Activated CD4-positive, alpha-beta memory T cell treated with anti-CD3 and anti-CD28 coated beads, Interleukin-2, amount 10 ng/mL, durations not matched to agents 7 days and 5 days (primary cell): ENCODE measurements around the gene TLE5. TPM values are rescaled to one million over a fixed set of nuclear protein-coding genes. Genes with fewer than 3 reads are reported as not detected.
"Not testable (repeated sequence)": the region's sequence is repeated elsewhere in the genome, so short reads cannot be mapped to it uniquely, and the experiment has no call there.

Source experiments
- CTCF ChIA-PET: fragments of 350-600 bp; sonication (Branson Sonifier 250); formaldehyde crosslinking; loops from one replicate; lab custom pipeline; 2021; ENCODE audit warnings: antibody characterized with exemption, inconsistent platforms; lab: Charles Lee
- POLR2A ChIA-PET: fragments of 350-600 bp; sonication (Branson Sonifier 250); formaldehyde crosslinking; loops from one replicate; lab custom pipeline; 2021; ENCODE audit warnings: antibody characterized with exemption; lab: Charles Lee
- DNase-seq: peaks from one replicate; pipeline ENCODE4 v3.0.0-alpha.2; 2020
- H3K27ac Mint-ChIP-seq: one replicate; pipeline ENCODE4 v1.8.0; 2021; ENCODE audit warnings: mild to moderate bottlenecking, mixed read lengths
- H3K27me3 Mint-ChIP-seq: one replicate; pipeline ENCODE4 v1.8.0; 2021; ENCODE audit warnings: mixed read lengths
- H3K36me3 Mint-ChIP-seq: one replicate; pipeline ENCODE4 v1.8.0; 2021; ENCODE audit warnings: low read depth, mixed read lengths
- H3K4me1 Mint-ChIP-seq: one replicate; pipeline ENCODE4 v1.8.0; 2021; ENCODE audit warnings: mixed read lengths
- H3K4me3 Mint-ChIP-seq: one replicate; pipeline ENCODE4 v1.8.0; 2021; ENCODE audit warnings: mild to moderate bottlenecking, mixed read lengths
- H3K9me3 Mint-ChIP-seq: one replicate; pipeline ENCODE4 v1.8.0; 2021; ENCODE audit warnings: mixed read lengths
- total RNA-seq, 2 experiments: library from RNA; stranded (reverse); gene quantifications; one replicate each; pipeline ENCODE4 v1.2.3, GENCODE V29; 2021

TLE5 gene
- total RNA-seq, 2 experiments from 2014 or later = 712 to 724 TPM

DNA sequence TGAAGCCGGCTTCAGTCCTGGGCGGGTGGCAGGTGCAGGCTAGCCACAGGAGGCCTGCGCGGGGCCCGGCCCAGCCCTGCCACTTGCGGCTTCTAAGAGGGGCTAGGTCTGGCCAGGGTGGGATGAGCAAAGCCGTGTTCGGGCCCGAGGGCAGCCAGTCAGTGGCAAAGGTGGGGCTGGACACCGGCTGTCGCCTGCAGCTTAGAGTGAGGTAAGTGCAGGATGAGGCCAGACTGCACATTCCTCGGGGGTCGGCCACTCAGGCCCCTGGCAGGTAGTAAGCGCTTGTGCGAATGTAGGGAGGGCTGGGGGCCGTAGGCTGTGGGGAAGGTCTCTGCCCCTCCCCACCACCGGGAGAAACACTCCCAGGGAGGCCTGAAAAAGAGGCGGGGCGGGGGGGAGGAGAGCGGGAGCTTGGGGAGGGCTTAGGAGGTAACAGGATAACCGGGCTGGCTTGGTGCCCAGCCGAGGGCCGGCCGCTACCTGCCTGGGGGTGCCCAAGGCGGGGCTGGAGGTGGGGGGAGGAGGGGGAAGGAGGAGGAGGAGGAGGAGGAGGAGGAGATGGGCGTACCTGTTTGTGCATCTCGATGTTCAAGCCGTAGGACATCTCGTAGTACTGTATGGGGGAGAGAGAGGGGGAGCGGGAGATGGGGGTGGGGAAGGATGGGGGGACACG lies 6.4 kb downstream of the TLE5 start:
- ChIA-PET POLR2A (interaction anchor here (1.0 kb wide), 1 partner anchor 17 kb away, joined by 3 read pairs; no protein-coding TSS in a partner anchor), CTCF (interaction anchor here (0.6 kb wide), 1 partner anchor 48 kb away, joined by 3 read pairs; no protein-coding TSS in a partner anchor)
- H3K9me3 Mint-ChIP-seq = no peaks in the 10 kb centered on the region
- DNase-seq = no peak
- peaks cover 61% of the 10 kb centered on the region for H3K36me3 Mint-ChIP-seq
- no peak overlapping the region for H3K4me3 Mint-ChIP-seq
- no peaks in the 10 kb centered on the region for H3K27me3 Mint-ChIP-seq
- H3K27ac Mint-ChIP-seq = no peak overlapping the region
- peaks cover 35% of the 10 kb centered on the region for H3K4me1 Mint-ChIP-seq

DNA sequence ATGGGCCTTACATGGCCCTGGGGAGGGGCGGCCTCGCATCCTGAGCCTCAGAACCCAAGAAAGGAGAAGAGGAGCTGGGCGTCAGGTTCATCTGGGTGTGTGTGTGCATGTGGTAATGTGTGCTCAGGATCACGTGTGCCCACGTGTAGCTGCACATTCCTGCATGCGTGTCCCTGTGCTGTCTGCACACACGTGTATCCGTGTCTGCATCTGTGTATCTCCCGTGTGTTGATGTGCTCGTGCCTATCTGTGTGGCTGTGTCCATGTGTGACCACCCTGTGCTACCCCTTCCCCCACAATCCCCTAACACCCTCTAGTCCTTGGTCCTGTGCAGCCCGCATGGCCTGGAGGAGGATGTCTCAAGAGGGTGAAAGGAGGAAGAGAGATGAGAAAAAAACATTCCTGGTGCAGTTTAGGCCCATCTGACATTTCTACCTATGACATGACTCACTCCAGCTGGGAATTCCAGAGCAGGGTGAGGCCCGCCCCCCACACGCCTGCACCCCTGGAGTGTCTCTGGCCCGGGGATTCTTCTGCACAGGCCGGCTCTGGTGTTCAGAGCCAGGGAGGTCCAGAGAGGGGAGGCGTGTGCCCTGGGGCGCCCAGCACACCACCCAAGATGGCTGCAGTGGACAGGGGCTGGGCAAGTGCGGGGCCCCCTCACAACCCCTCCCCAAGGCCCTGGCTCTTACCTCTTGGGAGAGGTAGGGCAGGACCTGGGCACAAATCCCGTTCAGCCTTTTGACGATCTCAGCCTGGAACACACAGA lies 7.1 kb downstream of the TLE5 start:
- H3K4me1 Mint-ChIP-seq = peaks cover 30% of the 10 kb centered on the region
- no peak for DNase-seq
- CTCF ChIA-PET = interaction anchor here (0.6 kb wide), 1 partner anchor 48 kb away, joined by 3 read pairs; no protein-coding TSS in a partner anchor
- POLR2A ChIA-PET = interaction anchor here (1.0 to 3.9 kb wide), 5 partner anchors 12 to 33 kb away, joined by 3 to 25 read pairs (median 5); no protein-coding TSS in a partner anchor
- peaks cover 55% of the 10 kb centered on the region for H3K36me3 Mint-ChIP-seq
- H3K9me3 Mint-ChIP-seq = no peaks in the 10 kb centered on the region
- no peak overlapping the region for H3K4me3 Mint-ChIP-seq
- H3K27ac Mint-ChIP-seq = no peak overlapping the region
- H3K27me3 Mint-ChIP-seq = no peaks in the 10 kb centered on the region

DNA sequence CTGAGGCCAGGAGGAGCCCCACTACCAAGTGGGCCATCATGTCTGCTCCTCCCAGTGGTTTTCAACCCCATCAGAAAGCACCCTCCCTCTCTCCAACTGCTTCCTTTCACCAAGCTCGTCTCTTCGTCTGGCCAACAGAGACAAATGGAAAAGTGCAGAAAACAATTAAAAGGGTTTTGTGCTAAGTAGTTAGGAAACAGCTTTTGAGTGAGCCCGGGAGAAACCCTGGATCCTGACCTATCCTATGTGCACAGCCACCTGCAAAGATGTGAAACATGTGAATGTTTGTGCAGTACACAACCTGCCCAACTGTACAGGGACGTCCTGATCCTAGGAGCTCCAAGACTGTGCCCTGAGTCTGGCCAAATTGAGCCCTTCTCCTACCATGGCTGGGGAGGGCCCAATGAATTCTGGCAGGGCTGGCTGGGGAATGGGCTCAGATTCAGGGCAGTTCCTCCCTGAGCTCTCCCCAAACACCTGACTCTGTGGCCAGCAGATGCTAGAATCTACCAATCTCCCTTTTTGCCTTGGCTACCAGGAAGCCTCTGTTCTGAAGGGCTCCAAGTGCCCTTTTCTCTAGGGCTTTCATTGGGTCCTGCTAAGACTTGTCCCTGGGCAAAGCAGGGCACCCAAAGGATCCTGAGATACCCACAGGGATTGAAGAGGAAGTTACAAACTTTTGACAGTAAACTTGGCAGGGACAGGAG lies 7.9 kb downstream of the TLE5 start:
- Mint-ChIP-seq H3K9me3 (no peaks in the 10 kb centered on the region), H3K27ac (no peak overlapping the region), H3K4me1 (peaks cover 22% of the 10 kb centered on the region), H3K27me3 (no peaks in the 10 kb centered on the region), H3K4me3 (no peak overlapping the region), H3K36me3 (peaks cover 48% of the 10 kb centered on the region)
- ChIA-PET CTCF (no interaction called here), POLR2A (interaction anchor here (1.0 to 3.9 kb wide), 6 partner anchors 11 to 103 kb away, joined by 3 to 25 read pairs (median 4); no protein-coding TSS in a partner anchor)
- DNase-seq = no peak

DNA sequence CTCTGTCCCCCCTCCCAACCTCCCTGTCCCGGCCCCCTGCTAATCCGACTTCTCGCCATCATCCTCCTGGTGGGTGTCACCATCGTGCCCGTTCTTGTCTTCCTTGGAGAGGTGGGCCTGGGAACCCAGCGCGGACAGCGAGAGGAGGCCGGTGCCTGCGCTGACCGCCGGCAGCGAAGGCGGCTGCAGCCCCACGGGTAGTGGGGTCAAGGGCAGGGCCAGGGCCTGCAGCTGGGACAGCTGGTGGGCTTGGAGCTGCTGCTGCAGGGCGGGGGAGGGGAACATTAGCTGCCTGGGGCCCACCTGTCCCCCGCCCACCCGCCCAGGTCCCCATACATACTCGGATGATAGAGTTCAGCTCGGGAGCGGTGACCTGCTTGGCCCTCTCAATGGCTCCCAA lies 8.5 kb downstream of the TLE5 start:
- peaks cover 3% of the 10 kb centered on the region for H3K27me3 Mint-ChIP-seq
- CTCF ChIA-PET = interaction anchor here (1.5 to 1.9 kb wide), 2 partner anchors 18 to 22 kb away, joined by 4 to 9 read pairs; no protein-coding TSS in a partner anchor
- H3K4me1 Mint-ChIP-seq = peaks cover 23% of the 10 kb centered on the region
- DNase-seq = no peak
- H3K27ac Mint-ChIP-seq = no peak overlapping the region
- POLR2A ChIA-PET = interaction anchor here (1.0 to 3.9 kb wide), 6 partner anchors 9 to 103 kb away, joined by 3 to 25 read pairs (median 4); no protein-coding TSS in a partner anchor
- no peak overlapping the region for H3K4me3 Mint-ChIP-seq
- H3K9me3 Mint-ChIP-seq = no peaks in the 10 kb centered on the region
- H3K36me3 Mint-ChIP-seq = peaks cover 44% of the 10 kb centered on the region

DNA sequence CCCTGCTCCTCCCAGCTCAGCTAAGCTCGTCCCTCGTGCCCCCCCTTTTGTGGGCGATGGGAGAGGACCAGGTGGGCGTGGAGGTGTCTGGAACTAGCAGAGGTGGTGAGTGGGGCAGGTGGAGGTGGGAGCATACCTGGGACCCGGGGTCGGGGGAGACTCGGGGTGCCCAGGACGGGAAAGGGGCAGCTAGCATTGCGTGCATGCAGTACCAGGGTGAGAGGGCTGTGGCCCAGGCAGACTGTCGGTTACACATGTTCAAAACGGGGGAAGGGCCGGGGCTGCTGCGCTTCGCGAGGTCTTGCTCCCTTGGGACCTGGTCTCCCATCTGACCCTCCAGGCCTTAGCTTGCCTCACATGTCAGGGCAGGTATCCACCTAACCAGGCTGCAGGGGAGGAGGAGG lies 9.1 kb downstream of the TLE5 start:
- peaks cover 17% of the 10 kb centered on the region for H3K4me1 Mint-ChIP-seq
- H3K27ac Mint-ChIP-seq = no peak overlapping the region
- H3K36me3 Mint-ChIP-seq = peaks cover 38% of the 10 kb centered on the region
- no peak for DNase-seq
- H3K4me3 Mint-ChIP-seq = no peak overlapping the region
- CTCF ChIA-PET = interaction anchor here (0.7 to 1.9 kb wide), 5 partner anchors 17 to 111 kb away, joined by 3 to 9 read pairs (median 4); no protein-coding TSS in a partner anchor
- H3K27me3 Mint-ChIP-seq = peaks cover 3% of the 10 kb centered on the region
- H3K9me3 Mint-ChIP-seq = no peaks in the 10 kb centered on the region
- POLR2A ChIA-PET = interaction anchor here (0.7 to 3.9 kb wide), 6 partner anchors 8 to 22 kb away, joined by 3 to 25 read pairs (median 14); partner anchors contain the start of gene TLE5

DNA sequence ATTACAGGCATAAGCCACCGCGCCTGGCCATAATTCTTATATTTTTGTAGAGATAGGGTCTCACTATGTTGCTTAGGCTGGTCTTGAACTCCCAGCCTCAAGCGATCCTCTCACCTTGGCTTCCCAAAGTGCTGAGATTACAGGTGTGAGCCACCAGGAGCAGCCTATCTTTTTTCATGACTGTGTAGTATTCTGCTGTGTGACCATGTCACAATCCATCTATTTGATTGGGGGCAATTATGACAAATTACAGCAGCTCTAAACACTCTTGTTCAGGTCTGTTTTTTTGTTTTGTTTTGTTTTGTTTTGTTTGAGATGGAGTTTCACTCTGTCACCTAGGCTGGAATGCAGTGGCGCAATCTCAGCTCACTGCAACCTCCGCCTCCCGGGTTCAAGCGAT lies 12.3 kb downstream of the TLE5 start:
- peaks cover 16% of the 10 kb centered on the region for H3K36me3 Mint-ChIP-seq
- peaks cover 13% of the 10 kb centered on the region for H3K4me1 Mint-ChIP-seq
- H3K27me3 Mint-ChIP-seq, CTCF ChIA-PET, H3K4me3 Mint-ChIP-seq, H3K9me3 Mint-ChIP-seq, H3K27ac Mint-ChIP-seq, DNase-seq: not testable (repeated sequence)
- POLR2A ChIA-PET = interaction anchor here (3.8 kb wide), 1 partner anchor 11 kb away, joined by 24 read pairs; the partner anchor contains the start of gene TLE5

DNA sequence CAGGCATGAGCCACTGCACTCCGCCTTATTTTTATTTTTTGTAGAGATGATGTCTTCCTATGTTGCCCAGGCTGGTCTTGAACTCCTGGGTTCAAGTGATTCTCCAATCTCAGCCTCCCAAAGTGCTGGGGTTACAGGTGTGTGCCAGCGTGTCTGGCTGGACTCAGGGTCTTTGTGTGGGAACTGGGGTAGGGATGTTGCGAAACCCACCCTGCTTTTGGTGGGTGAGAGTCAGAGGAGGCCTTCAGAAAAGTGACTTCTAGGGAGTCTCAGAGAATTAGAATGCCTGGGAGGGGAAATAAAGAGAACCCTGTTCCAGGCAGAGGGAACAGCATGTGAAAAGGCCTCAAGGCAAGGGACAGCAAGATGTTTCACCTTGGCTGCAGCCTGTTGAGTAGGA lies 13.2 kb downstream of the TLE5 start:
- peaks cover 7% of the 10 kb centered on the region for H3K36me3 Mint-ChIP-seq
- DNase-seq = no peak
- H3K4me3 Mint-ChIP-seq = no peak overlapping the region
- H3K27me3 Mint-ChIP-seq = peaks cover 9% of the 10 kb centered on the region
- no peaks in the 10 kb centered on the region for H3K9me3 Mint-ChIP-seq
- H3K4me1 Mint-ChIP-seq = peaks cover 9% of the 10 kb centered on the region
- ChIA-PET CTCF (no interaction called here), POLR2A (no interaction called here)
- no peak overlapping the region for H3K27ac Mint-ChIP-seq

DNA sequence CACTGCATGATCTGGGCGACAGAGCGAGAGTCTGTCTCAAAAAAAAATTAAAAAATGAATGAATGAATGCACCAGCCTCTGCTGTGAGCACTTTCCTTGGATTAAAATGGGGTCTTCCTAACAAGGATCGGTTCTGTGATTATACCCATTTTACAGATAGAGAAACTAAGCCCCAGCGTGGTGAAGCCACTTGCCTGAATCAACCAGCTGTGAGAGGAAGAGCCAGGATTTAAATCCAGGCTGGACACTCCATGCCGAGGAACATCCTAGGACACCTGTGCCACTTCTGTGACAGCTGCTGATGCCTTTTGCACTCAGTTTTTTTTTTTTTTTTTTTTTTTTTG lies 14.1 kb downstream of the TLE5 start:
- H3K4me1 Mint-ChIP-seq = peaks cover 9% of the 10 kb centered on the region
- peaks cover 9% of the 10 kb centered on the region for H3K27me3 Mint-ChIP-seq
- H3K36me3 Mint-ChIP-seq = peaks cover 3% of the 10 kb centered on the region
- no peak overlapping the region for H3K27ac Mint-ChIP-seq
- no peak overlapping the region for H3K4me3 Mint-ChIP-seq
- POLR2A ChIA-PET = interaction anchor here (1.0 kb wide), 1 partner anchor 12 kb away, joined by 4 read pairs; no protein-coding TSS in a partner anchor
- no peaks in the 10 kb centered on the region for H3K9me3 Mint-ChIP-seq
- CTCF ChIA-PET = no interaction called here
- no peak for DNase-seq

DNA sequence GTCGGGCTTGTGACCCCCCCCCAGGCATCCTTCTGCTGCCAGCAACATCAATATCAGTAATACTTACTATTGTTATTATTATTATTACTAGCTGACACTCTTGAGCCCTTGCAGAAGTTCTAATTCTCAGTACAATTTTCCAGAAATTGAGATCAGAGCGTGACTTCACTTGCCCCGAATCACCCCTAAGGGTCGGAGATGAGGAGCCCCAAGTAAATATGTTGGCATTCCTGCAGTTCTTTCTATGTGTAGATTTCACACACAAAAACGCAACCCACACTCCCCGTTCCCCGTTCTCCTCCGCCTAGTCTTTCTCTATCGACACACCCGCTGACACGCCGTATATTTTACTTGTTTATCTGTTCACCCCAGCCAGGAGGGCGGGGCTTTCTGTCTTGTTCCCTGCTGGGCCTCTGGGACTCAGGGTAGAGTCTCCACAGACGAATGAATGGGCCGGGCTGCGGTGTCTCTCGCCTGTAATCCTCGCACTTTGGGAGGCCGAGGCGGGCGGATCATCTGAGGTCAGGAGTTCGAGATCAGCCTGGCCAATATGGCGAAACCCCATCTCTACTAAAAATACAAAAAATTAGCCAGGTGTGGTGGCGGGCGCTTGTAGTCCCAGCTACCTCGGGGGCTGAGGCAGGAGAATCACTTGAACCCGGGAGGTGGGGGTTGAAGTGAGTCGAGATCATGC lies 14.7 kb downstream of the TLE5 start:
- CTCF ChIA-PET = no interaction called here

DNA sequence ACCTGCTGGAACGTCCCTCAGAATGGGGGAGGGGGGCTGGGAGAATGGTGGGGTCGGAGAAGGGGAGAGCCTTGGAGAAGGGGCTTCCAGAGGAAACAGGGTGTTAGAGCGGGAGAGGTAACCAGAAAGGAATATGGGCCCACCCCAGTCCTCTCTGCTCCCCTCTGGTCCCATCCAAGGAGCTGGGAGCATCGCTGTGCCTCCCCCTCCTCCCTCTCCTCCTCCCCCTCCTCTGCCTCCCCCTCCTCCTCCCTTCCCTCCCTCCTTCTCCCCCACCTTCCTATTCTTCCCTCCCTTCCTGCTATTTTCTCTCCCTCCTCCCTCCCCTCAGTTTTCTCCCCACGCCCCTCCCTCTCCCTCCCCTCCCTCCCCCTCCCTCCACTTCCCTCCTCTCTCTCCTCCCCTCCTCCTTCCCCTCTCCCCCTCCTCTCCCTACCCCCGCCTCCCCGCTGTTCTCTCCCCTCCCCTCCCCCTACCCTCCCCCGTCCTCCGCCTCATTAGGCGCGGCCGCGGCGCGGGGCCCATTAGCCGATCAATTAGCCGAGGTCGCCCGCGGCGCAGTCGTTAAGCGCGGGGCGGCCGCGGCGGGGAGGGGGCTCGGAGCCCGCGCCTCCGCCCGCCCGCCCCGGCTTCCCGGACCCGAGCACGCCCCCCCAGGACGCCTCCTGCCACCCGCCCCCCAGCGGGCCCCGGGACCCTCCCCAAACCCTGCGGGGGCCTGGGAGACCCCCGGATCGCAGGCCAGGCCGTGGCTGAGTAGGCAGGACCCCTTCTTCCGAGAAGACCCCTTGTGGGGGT lies 15.4 kb downstream of the TLE5 start:
- H3K27me3 Mint-ChIP-seq = peaks cover 9% of the 10 kb centered on the region
- CTCF ChIA-PET = no interaction called here
- H3K36me3 Mint-ChIP-seq = no peaks in the 10 kb centered on the region
- H3K27ac Mint-ChIP-seq = no peak overlapping the region
- H3K4me1 Mint-ChIP-seq = peaks cover 9% of the 10 kb centered on the region
- no peak overlapping the region for H3K4me3 Mint-ChIP-seq
- no peaks in the 10 kb centered on the region for H3K9me3 Mint-ChIP-seq
- no peak for DNase-seq
- POLR2A ChIA-PET = interaction anchor here (1.1 kb wide), 1 partner anchor 11 kb away, joined by 5 read pairs; no protein-coding TSS in a partner anchor

More for the DNA sequence above, 14.7 kb downstream of the TLE5 start:
- POLR2A ChIA-PET = interaction anchor here (1.0 kb wide), 1 partner anchor 12 kb away, joined by 4 read pairs; no protein-coding TSS in a partner anchor
- Mint-ChIP-seq H3K9me3 (no peaks in the 10 kb centered on the region), H3K4me3 (peak overlapping the region; percentile 70), H3K27ac (peak overlapping the region; percentile 6), H3K36me3 (peaks cover 2% of the 10 kb centered on the region), H3K4me1 (peaks cover 9% of the 10 kb centered on the region), H3K27me3 (peaks cover 9% of the 10 kb centered on the region)
- DNase-seq = peak; percentile 70

DNA sequence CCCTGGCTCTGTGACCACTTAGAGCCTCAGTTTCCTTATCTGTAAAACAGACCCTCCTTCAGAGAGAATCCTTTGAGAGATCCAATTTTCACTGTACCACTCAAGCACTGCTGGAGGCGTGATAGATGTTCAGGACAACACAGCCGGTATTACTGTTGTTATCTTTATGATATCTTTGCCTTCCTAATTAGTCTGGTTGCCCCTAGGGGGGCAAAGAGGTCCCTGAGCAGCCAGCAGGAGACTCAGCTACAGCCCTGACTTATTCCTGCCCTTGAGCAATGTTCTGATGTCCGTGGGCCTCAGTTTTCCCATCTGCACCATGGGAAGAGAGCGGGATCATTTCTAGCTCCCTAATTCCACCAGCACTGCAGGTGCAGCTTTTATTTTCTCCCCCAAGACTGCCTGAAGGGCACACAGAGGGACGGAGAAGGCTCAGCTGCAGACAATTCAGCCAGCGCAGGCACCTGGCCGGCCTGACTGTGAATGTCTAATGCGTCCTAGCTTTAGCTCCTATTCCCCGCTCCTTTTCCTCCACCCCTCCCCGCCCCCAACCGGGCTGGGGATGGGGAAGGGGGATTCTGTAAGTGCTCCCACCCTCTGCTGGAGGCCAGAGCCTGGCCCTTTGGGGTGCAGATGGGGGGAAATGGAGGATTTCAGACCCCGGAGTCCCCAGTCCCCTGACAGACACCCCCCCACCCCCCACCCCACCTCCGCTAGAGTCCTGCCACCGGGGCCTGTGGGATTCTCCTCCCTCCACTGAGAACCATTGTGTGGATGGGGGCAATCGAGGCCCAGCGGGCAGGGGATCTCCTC lies 16.2 kb downstream of the TLE5 start:
- POLR2A ChIA-PET = interaction anchor here (0.7 to 1.1 kb wide), 2 partner anchors 9 to 10 kb away, joined by 3 to 5 read pairs; no protein-coding TSS in a partner anchor
- no peak for DNase-seq
- no peak overlapping the region for H3K4me3 Mint-ChIP-seq
- H3K9me3 Mint-ChIP-seq = no peaks in the 10 kb centered on the region
- no peak overlapping the region for H3K27ac Mint-ChIP-seq
- peaks cover 9% of the 10 kb centered on the region for H3K27me3 Mint-ChIP-seq
- peaks cover 9% of the 10 kb centered on the region for H3K4me1 Mint-ChIP-seq
- CTCF ChIA-PET = interaction anchor here (0.8 kb wide), 1 partner anchor 14 kb away, joined by 3 read pairs; no protein-coding TSS in a partner anchor
- no peaks in the 10 kb centered on the region for H3K36me3 Mint-ChIP-seq
